ENCODE data around the gene CTAG1A.
"Not testable (repeated sequence)": the region's sequence is repeated elsewhere in the genome, so short reads cannot be mapped to it uniquely, and the experiment has no call there.

CTAG1A gene

DNA sequence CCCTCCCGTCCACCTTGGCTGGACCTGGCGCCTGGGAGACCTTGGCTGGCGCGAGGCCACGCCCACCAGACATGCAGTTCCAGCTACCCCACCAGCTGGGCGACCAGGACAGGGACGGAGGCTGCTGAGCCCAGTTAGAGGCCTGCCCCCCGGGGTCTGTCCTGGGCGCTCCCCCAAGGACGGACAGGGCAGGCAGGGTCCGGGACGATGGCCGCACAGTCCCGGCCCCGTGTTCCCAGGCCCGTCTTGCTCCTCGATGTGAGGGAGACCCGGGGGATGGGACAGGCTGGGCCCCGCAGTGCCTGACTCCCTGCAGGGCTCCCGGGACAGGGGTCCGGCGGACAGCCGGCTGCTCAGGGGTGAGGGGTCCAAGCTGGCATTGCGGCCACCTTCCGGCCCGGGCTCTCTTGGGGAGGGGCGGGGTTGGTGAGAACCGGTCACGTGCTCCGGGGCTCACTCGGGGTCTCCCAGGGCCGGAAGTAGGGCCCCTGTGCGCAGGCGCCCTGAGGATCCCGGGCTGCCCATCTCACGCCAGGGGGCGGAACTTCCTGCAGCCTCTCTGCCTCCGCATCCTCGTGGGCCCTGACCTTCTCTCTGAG, at the start of gene CTAG1A:
CTAG1A (plus strand) TSS at position 549 of the 599 bp plus-strand sequence. CDS start 74 bp downstream, outside the sequence.
- TF ChIP-seq, protein P1, sequence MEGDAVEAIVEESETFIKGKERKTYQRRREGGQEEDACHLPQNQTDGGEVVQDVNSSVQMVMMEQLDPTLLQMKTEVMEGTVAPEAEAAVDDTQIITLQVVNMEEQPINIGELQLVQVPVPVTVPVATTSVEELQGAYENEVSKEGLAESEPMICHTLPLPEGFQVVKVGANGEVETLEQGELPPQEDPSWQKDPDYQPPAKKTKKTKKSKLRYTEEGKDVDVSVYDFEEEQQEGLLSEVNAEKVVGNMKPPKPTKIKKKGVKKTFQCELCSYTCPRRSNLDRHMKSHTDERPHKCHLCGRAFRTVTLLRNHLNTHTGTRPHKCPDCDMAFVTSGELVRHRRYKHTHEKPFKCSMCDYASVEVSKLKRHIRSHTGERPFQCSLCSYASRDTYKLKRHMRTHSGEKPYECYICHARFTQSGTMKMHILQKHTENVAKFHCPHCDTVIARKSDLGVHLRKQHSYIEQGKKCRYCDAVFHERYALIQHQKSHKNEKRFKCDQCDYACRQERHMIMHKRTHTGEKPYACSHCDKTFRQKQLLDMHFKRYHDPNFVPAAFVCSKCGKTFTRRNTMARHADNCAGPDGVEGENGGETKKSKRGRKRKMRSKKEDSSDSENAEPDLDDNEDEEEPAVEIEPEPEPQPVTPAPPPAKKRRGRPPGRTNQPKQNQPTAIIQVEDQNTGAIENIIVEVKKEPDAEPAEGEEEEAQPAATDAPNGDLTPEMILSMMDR (IDR thresholded peaks at IDR 0.05): not testable (repeated sequence)

DNA sequence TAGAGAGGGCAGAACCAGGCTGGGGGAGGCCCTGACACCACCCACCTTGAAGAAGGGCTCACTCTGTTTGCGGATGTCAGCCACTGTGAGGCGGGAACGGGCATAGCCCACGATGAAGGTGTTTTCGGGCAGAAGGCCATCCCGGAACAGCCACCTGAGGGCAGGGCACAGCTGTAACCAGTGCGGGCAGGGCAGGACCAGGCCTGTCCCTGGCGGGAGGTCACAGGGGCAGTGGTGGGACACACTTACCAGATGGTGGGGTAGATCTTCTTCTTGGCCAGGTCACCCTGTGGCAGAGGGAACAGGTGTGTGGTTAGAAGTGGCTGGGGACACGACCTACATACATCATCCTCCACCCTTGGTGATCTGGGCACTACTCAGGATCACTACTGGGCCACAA, 49.0 kb upstream of the CTAG1A start:
- TF ChIP-seq, protein P1 (IDR thresholded peaks at IDR 0.05): no peak

DNA sequence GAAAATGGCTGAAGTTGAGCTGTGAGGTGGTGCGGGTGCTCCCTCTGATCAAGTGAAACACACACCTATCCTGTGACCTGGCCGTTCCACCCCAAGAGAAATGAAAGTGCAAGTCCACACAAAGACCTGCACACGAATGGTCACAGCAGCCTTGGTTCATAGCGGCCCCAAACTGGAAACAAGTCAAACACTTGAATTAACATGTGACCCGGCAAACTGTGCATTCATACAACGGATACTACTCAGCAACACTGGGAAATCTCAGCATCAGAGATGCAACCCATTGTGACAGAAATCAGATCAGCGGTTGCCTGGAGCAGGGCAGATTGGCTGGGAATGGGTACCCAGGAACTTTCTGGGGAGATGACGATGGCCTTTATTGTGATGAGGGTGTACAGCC, 45.9 kb upstream of the CTAG1A start:
- TF ChIP-seq, protein P1 (IDR thresholded peaks at IDR 0.05): no peak

DNA sequence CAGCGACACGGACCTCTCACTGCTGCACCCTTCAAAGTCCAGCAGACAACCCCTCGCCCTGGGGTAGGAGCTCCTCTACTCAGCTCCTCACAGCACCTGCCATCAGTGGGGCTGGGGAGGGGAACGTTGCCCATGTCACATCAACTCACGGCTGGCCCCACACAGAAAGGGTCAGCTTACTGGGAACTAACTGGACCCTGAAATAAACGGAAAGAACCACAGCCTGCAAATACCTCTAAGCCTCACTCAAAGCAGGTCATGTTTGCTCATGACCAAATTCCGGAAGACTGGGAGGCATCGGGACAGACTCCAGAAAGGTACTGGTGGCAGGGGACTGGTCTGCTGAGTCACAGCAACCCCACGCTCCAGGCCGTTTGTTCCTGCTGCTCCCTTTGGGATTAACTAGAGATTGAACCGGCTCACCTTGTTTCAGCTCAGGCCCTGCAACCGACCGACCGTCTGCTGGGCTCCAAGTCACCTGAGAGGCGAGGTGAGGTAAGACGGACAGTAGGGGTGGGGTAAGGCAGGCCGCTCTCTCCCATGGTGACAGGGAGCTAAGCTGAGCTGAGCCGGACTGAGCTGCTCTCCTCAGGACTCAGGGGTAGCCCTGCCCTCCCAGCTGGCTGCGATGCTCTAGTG, 43.9 kb upstream of the CTAG1A start:
- TF ChIP-seq, protein P1 (IDR thresholded peaks at IDR 0.05): no peak

DNA sequence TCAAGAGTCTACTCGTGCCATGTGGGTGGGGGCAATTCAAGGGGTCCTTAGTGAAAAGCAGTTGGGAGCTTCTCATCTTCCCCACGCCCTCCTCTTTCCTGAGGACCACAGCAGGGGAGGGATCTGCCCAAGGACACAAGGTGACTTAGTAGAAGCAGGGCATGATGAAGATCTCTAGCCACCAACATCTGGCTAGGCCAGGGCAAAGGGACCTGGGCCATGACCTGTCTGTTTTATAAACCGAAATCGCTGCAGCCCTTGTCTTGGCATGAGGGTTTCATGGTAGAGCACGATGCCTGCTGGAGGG, 43.4 kb upstream of the CTAG1A start:
- TF ChIP-seq, protein P1 (IDR thresholded peaks at IDR 0.05): no peak

DNA sequence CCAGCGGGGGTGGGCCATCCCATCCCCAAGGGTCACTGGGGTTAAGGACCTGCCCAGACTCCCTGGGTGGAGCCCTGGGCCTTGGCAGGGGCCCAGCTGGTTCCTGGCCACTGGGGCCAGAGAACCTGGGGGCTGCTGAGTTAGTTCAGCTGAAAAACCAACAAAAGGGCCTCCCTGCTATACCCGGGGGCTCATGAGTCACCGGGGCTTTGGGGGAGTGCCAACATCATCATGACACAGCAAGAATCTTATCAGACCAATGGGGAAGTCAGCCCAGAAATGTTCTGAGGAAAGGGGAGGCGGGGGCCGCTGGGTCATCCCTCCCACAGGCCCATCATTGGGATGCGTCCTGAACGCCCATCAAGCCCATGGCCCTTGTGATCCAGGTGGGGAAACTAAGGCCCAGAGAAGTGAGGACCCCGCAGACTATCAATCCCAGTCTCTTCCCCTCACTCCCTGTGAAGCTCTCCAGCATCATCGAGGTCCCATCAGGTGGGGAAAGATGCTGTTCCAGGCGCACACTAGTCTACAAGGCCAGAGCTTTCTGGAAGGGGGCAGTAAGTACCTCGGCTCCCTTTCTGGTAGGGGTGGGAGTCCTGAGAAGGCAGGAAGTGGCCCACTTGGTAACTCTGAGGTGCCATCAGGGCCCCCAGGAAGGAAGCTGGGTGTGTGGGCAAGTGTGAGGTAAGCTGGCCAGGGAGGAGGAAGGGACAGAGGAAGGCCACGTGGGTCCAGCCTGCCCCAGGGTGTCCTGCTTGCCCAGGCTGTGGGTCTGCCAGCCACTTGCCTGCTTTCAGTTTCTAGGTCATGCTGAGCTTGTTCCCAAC, 42.8 kb upstream of the CTAG1A start:
- TF ChIP-seq, protein P1 (IDR thresholded peaks at IDR 0.05): no peak

DNA sequence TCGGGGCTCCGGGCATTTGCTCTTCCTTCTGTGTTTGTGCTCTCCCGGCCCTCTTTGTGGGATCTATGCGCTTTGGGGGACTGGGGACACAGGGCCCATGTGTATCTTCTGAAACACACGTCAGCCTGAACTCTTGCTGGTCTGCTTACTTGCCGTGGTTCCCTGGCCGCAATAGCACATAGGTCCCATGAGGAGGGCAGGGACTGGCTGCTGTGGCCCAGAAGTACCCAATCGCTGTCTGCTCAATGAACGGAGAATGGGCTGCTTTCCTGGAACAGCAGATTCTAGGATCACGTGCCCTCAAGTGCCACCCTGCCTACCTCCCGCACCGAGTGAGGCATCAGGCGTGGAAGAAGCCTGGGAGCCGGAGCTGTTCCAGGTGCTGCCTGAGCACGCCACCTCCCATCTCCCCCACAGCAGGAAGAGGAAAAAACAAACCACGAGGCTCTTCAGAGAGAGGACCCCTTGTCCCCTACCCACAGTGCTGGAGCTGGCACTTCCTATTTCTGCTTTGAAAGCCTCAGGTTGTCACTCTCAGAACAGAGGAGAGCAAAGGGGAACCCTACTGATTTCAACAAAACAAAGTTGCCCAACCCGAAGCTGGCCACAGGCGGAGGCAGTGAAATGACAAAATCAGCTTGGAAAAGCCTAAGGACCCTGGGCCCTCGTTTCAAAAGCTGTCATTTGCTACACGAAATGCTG, 42.1 kb upstream of the CTAG1A start:
- TF ChIP-seq, protein P1 (IDR thresholded peaks at IDR 0.05): no peak
